ENCODE data around the gene ATF6B.

Gene ATF6B

DNA sequence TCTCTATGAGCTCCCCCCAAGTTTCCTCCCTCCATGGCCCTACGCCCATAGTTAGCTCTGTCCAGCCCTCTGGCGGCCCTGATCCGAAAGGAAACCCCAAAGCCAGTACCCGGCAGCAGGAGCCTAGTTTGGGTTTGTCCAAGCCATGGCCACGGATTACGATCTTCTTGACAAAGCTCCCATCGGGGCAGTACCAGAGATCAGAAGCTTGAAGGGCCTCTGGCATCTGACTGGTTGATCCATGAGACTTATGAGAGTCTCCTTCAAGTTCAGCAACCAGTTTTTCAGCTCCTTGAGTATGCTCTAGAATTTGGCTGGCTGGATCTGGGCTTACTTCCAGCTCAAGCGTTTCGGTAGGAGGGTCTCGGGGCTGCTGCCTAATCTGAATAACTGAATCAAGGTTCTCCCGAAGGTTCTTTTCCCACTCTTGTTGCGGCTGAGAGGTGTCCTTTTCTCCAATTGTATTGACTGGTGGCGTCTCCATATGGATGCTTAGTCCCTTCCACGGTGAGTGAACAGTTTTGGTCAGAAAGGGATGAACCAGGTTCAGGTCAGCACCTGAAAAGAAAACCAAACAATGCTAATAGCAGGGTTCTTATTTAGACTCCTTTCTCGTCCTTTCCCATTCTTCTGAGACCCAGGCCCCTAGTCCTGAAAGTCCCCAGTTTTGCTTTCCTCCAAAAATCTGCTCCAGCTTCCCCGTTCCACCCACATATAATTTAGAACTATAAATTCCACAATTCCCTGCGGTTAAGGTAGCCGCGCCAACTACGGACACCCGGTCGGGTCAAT lies 1.4 kb upstream of the ATF6B start:
- no peak for DNase-seq

DNA sequence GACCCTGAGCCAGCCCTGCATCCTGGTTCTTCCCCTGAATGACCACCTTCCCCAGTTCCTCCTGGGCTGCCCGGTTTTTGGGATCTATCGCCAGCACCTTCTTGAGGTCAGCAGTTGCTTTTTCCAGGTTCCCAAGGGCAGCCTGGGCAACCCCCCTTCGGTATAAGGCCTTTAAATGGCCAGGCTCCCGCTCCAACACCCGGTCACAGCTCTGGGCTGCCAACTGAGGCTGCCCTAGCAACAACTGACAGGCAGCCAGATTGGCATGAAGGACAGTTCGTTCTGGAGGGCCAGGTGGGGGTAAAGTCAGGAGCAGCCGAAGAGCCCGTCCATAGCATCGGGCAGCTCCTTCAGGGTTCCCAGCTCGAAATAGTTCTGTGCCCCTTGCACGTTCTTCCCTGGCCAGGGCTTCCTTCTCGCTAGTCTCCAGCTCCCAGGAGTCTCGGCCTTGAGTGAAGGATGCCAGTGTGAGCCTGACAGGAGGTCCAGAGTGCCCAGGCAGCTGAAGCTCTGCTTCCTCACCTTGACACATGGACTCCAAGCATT lies 778 bp upstream of the ATF6B start:
- DNase-seq, result no peak

- no peak for DNase-seq
Measured at GRCh38 chr6:32127409-32127716, 683 bp downstream of the ATF6B start.

GRCh38 chr6:32126880-32127279 lies 1.2 kb downstream of the ATF6B start:
- no peak for DNase-seq

GRCh38 chr6:32123681-32124080 lies 4.4 kb downstream of the ATF6B start:
- DNase-seq, result no peak

GRCh38 chr6:32120573-32121059 lies 7.4 kb downstream of the ATF6B start:
- DNase-seq, result no peak

DNA sequence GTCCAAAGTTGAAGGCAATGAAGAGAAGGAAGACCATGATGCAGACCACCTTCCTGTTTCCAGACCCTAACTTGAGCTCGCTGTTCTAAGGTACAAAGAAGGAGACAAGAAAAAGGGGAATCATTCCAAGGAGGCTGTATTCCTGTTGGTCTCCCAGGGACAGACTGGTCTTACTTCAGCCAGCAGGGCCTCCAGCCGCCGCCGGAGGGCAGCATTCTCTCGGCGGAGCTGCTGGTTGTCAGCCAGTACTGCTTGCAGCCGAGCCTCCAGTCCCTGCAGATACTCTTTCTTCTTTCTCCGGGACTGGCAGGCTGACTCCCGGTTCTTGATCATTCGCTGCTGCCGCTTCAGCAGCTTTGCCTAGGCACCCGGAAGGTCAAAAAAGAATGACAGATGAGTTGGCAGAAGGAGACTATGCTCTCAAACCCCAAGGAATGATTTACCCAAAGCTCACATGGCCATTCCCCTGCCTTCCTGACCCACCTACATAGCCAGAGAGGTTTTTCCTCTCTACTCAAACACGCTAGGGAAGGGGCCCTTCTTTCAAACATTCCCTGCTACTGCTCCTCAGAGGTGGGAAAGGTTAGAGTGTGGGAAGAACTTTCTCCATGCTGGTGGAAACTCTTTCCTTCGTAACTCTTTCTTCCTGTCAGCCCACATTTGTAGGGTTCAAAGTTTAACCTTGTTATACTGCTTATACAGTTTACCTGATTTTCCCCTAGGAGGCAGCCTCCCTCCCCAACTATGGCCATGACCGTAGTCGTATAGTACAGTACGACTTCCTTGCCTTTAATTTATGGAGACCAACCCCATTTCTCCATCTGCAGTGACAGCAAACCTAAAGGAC lies 9.0 kb downstream of the ATF6B start:
- peak; percentile 68 for DNase-seq

DNA sequence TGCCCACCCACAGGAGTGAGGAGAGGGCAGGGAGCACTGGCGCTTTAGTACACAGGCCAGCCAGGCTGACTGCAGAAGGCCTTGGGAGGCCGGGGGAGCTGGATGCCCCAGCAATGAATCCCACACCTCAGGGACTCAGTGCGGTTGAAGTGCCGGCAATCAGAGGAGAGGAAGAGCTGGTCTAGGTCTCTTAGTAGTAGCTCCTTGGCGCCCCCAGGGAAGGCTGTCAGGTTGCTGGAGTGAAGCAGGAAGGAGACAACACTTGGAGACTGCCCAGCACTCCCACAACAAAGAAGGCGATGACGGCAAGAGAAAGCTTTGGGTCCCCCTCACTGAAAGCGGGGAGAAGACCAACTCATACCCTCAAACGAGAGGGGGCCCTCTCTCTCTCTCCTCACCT lies 10.6 kb downstream of the ATF6B start:
- DNase-seq, result no peak

GRCh38 chr6:32116674-32117073 lies 11.4 kb downstream of the ATF6B start:
- DNase-seq, result no peak

DNA sequence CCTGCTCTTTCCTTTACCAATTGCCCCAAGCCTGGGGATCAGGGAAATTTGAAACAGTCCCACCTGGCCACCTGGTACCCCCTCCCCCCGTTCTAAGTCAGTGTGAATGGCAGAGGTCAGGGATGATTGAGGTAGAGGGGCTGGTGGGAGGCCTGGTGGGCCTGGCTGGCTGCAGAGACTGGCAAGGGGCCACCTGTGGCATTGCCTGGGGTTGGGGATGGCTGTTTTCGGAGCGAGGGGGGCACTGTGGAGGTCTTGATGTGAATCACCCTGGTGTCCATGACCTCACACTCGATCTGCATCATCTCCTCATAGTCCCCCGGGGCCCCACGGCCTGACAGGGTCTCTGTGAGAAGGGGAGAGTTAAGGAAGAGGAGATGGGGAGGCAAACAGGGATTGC lies 12.4 kb downstream of the ATF6B start:
- no peak for DNase-seq

DNA sequence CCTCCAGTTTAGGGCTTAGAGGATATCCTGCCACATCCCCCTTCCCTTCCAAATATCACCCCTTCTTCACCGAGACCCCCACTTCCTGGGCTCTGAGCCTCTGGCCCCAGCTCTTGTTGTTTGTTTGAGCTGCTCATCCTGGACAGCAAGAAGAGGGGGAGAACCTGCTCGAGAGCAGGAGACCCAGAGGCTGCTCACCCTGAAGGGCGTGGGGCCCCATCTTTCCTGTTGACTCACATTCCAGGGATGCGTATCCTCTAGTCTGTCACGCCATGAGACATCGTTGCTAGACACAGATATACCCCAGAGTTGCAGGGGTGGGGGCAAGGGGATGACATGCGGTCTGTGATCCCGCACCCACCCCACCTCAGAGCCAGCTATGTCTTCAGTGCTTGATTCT lies 13.2 kb downstream of the ATF6B start:
- no peak for DNase-seq

- DNase-seq, result no peak
Measured at GRCh38 chr6:32113386-32114352, 14.4 kb downstream of the ATF6B start.

DNA sequence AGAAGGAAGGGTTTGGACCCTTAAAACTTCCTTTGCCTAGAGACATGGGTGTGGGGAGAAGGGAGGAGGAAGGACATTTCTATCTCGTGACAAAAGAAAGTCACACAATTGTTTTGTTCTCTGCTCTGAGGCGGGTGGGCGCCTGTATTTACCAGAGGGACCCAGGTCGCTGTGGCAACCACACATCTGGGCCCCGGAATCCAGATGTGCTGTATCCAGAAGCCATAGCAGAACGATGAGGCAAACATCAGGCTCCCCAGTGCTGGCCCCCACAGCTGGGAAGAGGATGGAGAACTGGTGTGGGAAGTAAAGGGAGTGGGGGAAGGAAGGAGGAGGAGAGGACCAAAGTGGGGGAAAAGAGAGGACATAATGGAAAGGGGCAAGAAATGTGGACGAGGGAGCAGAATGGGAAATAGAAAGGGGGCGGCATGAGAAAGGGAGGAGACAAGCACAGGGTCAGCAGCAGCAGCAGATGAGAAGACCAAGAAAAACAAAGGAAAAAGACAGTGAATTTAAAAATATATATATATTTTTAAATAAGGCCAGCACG lies 15.5 kb downstream of the ATF6B start:
- DNase-seq, result no peak

GRCh38 chr6:32111424-32112066 lies 16.5 kb downstream of the ATF6B start:
- DNase-seq, result no peak

GRCh38 chr6:32110632-32111031 lies 17.4 kb downstream of the ATF6B start:
- DNase-seq, result no peak

DNA sequence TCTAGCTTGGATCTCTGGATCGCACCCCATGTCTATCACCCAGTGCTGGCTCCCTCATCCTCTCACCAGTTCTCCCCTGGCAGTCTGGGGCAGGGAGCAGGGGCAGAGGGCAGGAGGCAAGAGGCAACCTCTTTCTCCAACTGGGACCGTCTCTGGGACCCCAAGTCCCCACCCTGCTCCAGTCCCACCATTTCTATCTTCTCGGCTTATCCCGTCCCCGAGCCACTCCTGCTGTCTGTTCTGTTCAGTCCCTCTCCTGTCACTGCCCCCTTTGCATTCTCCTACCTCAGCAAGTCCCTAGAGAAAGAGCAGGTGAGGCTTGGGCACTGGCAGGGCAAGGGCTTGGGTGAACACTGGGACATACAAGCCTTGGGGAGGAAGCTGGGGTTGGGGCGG lies 18.3 kb downstream of the ATF6B start:
- DNase-seq, result no peak

DNA sequence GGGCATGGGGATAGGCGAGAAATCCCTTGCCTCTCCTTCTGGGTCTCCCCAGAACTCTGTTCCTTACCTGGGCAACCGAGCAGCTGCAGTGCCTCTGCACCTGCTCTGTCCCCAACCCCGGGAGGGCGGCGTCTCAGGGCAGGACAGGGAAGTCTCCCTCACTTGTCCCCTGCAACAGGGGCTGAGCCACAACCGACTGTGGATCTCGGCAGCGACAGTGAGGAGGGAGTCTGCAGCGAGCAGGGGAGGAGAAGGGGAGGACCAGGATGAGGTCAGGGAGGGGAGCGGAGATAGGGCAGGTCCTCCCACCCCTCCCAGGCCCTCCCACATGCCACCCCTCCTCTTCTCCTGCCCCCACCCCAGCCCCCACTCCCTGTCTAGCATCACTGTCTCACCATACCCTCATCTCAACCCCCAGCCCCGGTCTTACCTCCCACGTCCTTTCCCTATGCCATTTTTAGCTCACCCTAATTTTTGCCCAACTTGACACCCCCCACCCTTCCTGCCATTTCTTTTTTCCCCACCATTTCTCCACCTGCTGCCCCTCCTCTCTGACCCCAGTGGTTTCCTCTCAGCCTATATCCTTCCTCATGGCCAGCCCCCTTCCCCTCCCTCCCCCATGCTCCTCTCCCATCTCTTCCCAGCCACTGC lies 18.8 kb downstream of the ATF6B start, which contains the start of gene TNXB:
Gene TNXB (minus strand): TSS at position 225 of the 651 bp plus-strand sequence. CDS start 11,140 bp downstream, outside the sequence.
- no peak for DNase-seq

GRCh38 chr6:32108727-32109113 lies 19.3 kb downstream of the ATF6B start:
- no peak for DNase-seq

DNA sequence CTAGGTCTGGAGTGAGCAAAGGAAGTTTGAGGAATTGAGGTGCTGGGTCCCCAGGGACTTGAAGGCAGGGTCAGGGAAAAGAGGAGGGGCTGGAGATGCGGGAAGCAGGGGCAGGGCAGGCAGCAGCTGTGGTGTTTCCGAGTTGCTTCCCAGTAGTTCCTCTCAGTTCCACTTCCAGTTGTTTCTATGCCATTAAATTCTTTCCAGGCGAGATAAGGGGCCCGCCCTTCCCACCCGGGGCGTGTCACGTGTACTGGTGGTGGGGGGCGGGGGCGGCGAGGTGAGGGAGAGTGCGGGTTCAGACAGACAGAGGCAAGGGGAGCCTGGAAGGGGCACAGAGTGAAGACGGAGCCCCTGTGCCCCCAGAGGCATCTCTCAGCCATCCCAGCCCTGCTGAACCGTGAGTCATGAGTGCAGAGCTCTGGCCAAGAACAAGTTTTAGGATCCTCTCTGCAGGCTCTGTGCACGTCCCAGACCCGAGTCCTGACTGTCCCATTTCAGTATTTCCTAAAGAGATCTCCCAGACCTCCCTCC lies 19.9 kb downstream of the ATF6B start:
- DNase-seq, result no peak

GRCh38 chr6:32107406-32107805 lies 20.6 kb downstream of the ATF6B start:
- no peak for DNase-seq

- no peak for DNase-seq
Measured at GRCh38 chr6:32105433-32105832, 22.6 kb downstream of the ATF6B start.
